WI38 (cell line): ENCODE measurements around the gene CAMK1D.

Source experiments
- H3K4me3 ChIP-seq: 2 replicates; pipeline ENCODE4 v1.5.1; 2011; ENCODE audit warnings: low read depth, mild to moderate bottlenecking, control low read depth, low read length
- CTCF ChIP-seq: IDR thresholded peaks from 2 replicates; pipeline ENCODE4 v1.5.1; 2012; ENCODE audit warnings: low read depth, mild to moderate bottlenecking, control low read depth, low read length

Gene CAMK1D

GRCh38 chr10:12547301-12547771 is 198.0 kb downstream of the CAMK1D start:
- TF ChIP-seq CTCF: no peak

DNA sequence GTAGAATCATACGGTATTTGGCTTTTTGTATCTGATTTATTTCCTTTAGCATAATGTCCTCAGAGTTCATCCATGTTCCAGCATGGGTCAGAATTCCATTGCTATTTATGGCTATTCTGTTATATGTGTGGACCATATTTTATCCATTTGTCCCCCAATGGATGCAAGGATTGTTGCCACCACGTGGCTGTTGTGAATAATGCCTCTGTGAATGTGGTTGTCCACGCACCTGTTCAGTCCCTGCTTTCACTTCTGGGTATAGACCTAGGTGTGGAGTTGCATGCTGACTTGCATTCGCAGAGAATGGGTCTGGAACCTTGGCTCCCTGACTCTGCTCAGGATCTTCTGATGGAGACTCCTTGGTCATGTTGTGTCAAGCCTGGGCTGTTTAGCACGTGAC is 199.9 kb downstream of the CAMK1D start:
- no peak overlapping the region for H3K4me3 ChIP-seq
- no peak for TF ChIP-seq CTCF

More at GRCh38 chr10:12547301-12547771, 198.0 kb downstream of the CAMK1D start:
- no peak overlapping the region for H3K4me3 ChIP-seq

DNA sequence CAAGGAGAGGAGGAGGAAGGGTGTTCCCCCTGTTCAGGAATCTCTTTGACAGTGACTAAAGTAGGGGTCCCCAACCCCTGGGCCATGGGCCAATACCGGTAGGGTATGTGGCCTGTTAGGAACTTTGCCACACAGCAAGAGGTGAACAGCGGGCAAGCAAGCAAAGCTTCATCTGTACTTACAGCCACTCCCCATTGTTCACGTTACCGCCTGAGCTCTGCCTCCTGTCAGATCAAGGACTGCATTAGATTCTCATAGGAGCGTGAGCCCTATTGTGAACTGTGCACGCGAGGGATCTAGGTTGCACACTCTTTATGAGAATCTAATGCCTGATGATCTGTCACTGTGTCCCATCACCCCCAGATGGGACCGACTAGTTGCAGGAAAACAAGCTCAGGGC is 201.6 kb downstream of the CAMK1D start:
- H3K4me3 ChIP-seq: no peak overlapping the region

DNA sequence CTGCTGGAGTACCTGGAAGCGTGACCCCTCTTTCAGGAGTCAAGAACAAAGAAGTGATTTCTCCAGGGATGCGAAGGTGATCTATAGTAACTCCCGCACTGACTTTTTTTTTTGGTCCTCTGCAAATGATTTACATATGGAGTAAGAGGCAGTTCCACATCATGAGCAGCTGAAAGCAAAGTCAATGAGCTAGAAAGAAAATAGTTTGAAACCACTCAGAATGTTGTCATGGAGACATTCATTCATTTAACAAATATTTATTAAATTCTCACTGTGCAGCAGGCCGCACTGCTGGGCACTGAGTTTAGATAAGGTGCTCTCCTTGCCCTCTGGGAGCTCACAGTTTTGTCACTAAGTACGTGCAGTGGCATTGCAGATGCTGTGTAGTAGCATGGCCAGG is 206.7 kb downstream of the CAMK1D start:
- TF ChIP-seq CTCF: no peak
- no peak overlapping the region for H3K4me3 ChIP-seq

More for the DNA sequence above, 201.6 kb downstream of the CAMK1D start:
- TF ChIP-seq CTCF: no peak

- no peak overlapping the region for H3K4me3 ChIP-seq
- TF ChIP-seq CTCF: no peak
Observed at GRCh38 chr10:12559578-12560178, 210.3 kb downstream of the CAMK1D start.

GRCh38 chr10:12561307-12561706 is 212.0 kb downstream of the CAMK1D start:
- no peak overlapping the region for H3K4me3 ChIP-seq
- TF ChIP-seq CTCF: no peak

- H3K4me3 ChIP-seq: no peak overlapping the region
- no peak for TF ChIP-seq CTCF
Observed at GRCh38 chr10:12561720-12562119, 212.4 kb downstream of the CAMK1D start.
